CD4-positive, alpha-beta T cell treated with Interferon alpha-2 for 1 hour (primary cell): ENCODE measurements around the gene ZC3H7A.
"Not testable (repeated sequence)": the region's sequence is repeated elsewhere in the genome, so short reads cannot be mapped to it uniquely, and the experiment has no call there.

Experiments
- DNase-seq, 2 donors: peaks; one replicate each; pipeline ENCODE4 v3.0.0-alpha.2; 2020 to 2022

Gene ZC3H7A

GRCh38 chr16:11797166-11797956, at the start of gene ZC3H7A:
Gene ZC3H7A (minus strand): TSS chr16:11797258. CDS start chr16:11782354, 14,904 bp downstream.
- DNase-seq, result peak; percentile 94 to 96

GRCh38 chr16:11844499-11844898, 47.4 kb upstream of the ZC3H7A start:
- DNase-seq, result no peak

GRCh38 chr16:11843861-11844260, 46.8 kb upstream of the ZC3H7A start:
- no peak for DNase-seq

- DNase-seq, result no peak
Observed at GRCh38 chr16:11843206-11843605, 46.1 kb upstream of the ZC3H7A start.

- DNase-seq, result no peak
Observed at GRCh38 chr16:11841026-11841425, 44.0 kb upstream of the ZC3H7A start.

GRCh38 chr16:11836650-11837244, 39.7 kb upstream of the ZC3H7A start:
- DNase-seq, result no peak

GRCh38 chr16:11835891-11836649, 39.0 kb upstream of the ZC3H7A start:
- no peak for DNase-seq

GRCh38 chr16:11835309-11835708, 38.3 kb upstream of the ZC3H7A start:
- no peak for DNase-seq

GRCh38 chr16:11833951-11834695, 37.1 kb upstream of the ZC3H7A start:
- DNase-seq, result no peak

GRCh38 chr16:11828696-11829095, 31.6 kb upstream of the ZC3H7A start:
- no peak for DNase-seq

- DNase-seq, result not testable (repeated sequence)
Observed at GRCh38 chr16:11825520-11826165, 28.6 kb upstream of the ZC3H7A start.

- DNase-seq, result peak in 1 of 2 donors; percentile 39
Observed at GRCh38 chr16:11824362-11824761, 27.3 kb upstream of the ZC3H7A start.

- not testable (repeated sequence) for DNase-seq
Observed at GRCh38 chr16:11823645-11824044, 26.6 kb upstream of the ZC3H7A start.

- peak in 1 of 2 donors; percentile 15 for DNase-seq
Observed at GRCh38 chr16:11819798-11820197, 22.7 kb upstream of the ZC3H7A start.

GRCh38 chr16:11818970-11819369, 21.9 kb upstream of the ZC3H7A start:
- not testable (repeated sequence) for DNase-seq

GRCh38 chr16:11816123-11816522, 19.1 kb upstream of the ZC3H7A start:
- no peak for DNase-seq

- peak in 1 of 2 donors; percentile 56 for DNase-seq
Observed at GRCh38 chr16:11814800-11815199, 17.7 kb upstream of the ZC3H7A start.

- no peak for DNase-seq
Observed at GRCh38 chr16:11806721-11807120, 9.7 kb upstream of the ZC3H7A start.

GRCh38 chr16:11805556-11805955, 8.5 kb upstream of the ZC3H7A start:
- DNase-seq, result no peak

- DNase-seq, result no peak
Observed at GRCh38 chr16:11801481-11802021, 4.5 kb upstream of the ZC3H7A start.

GRCh38 chr16:11800382-11800718, 3.3 kb upstream of the ZC3H7A start:
- DNase-seq, result no peak
